IPS DF 6.9 (cell line): Measurements from ENCODE around the gene TDRD10.

Experiments used
- DNase-seq: peaks from one replicate; pipeline ENCODE4 v3.0.0-alpha.2; 2013; ENCODE audit warnings: low read depth, low spot score
- H3K27ac ChIP-seq: one replicate; pipeline ENCODE4 v1.5.1; 2013; ENCODE audit warnings: low read length, control low read depth
- H3K27me3 ChIP-seq: 2 replicates; pipeline ENCODE4 v1.6.1; 2013; ENCODE audit warnings: mild to moderate bottlenecking, low read length; ENCODE audit not compliant: control insufficient read depth, insufficient read depth
- H3K36me3 ChIP-seq: 2 replicates; pipeline ENCODE4 v1.6.1; 2013; ENCODE audit warnings: low read length; ENCODE audit not compliant: control insufficient read depth, insufficient read depth
- H3K4me1 ChIP-seq: 2 replicates; pipeline ENCODE4 v1.6.1; 2013; ENCODE audit warnings: low read length; ENCODE audit not compliant: control insufficient read depth, insufficient read depth
- H3K4me3 ChIP-seq: 2 replicates; pipeline ENCODE4 v1.5.1; 2013; ENCODE audit warnings: mild to moderate bottlenecking, low read length
- H3K9me3 ChIP-seq: 2 replicates; pipeline ENCODE4 v1.6.1; 2013; ENCODE audit warnings: low read length, inconsistent platforms; ENCODE audit not compliant: control insufficient read depth, insufficient read depth
- WGBS: extraction: QIAGEN DNeasy Blood & Tissue Kit; methylation state at CpG from one replicate; pipeline ENCODE4 v1.1.7; 2013; ENCODE audit warnings: mixed read lengths, missing lambda C conversion rate; ENCODE audit not compliant: insufficient read length, insufficient coverage; 5-methylcytosine and 5-hydroxymethylcytosine counted together

The TDRD10 gene

GRCh38 chr1:154578058-154578418 is 76.0 kb downstream of the TDRD10 start:
- Histone ChIP-seq H3K4me3 (no peak overlapping the region), H3K27me3 (no peaks in the 10 kb centered on the region), H3K36me3 (peaks cover 24% of the 10 kb centered on the region; the same call in 1 of the 2 replicates), H3K4me1 (no peaks in the 10 kb centered on the region), H3K9me3 (no peaks in the 10 kb centered on the region), H3K27ac (no peak overlapping the region)
- no peak for DNase-seq
- WGBS, result no CpG with 5 or more reads among the region's 6 CpGs

DNA sequence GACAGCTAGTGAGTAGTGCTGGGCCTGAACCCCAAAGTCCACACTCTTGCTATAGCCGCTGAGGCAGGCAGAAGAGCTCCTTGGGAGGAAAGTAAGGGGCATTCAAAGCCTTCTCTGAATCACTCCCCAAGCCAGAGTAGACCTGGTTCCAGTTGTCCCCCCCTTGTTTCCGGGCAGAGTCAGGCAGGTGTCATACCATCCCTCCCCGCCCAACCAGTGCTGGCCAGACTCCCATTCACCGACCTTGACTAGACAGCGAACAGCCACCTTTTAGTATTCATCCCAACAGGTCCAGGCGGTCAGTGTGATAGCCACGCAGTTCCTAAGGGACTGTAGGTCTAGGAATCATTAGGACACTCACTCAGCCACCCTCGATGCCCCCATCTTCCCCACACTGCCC is 77.4 kb downstream of the TDRD10 start:
- Histone ChIP-seq H3K27me3 (no peaks in the 10 kb centered on the region), H3K4me3 (no peak overlapping the region), H3K36me3 (peaks cover 37% of the 10 kb centered on the region), H3K4me1 (no peaks in the 10 kb centered on the region), H3K9me3 (no peaks in the 10 kb centered on the region), H3K27ac (no peak overlapping the region)
- WGBS, result no CpG with 5 or more reads among the region's 8 CpGs
- no peak for DNase-seq

DNA sequence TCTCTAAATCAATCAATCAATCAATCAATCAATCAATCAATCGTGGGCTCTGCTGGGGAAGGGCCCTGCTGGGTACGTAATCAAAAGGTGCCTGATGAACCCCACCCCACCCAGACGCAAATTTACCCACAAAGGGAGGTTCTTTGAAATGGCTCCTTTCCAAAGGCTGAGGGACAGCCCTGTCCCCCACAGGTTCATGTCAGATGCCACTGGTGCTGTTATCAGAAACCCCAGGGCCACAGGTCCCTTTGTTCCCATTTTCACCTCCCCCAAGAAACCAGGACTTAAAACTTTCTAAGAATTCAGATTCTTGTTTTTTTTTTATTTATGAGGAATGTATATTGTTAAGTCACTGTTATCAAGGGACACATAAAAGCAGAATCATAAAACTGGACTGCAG is 79.7 kb downstream of the TDRD10 start:
- H3K27ac ChIP-seq, result no peak overlapping the region
- no peak overlapping the region for H3K4me3 ChIP-seq
- peaks cover 56% of the 10 kb centered on the region for H3K36me3 ChIP-seq
- no peaks in the 10 kb centered on the region for H3K9me3 ChIP-seq
- H3K27me3 ChIP-seq, result no peaks in the 10 kb centered on the region
- no CpG with 5 or more reads among the region's 3 CpGs for WGBS
- H3K4me1 ChIP-seq, result no peaks in the 10 kb centered on the region
- no peak for DNase-seq

- no peak overlapping the region for H3K4me3 ChIP-seq
- H3K4me1 ChIP-seq, result no peaks in the 10 kb centered on the region
- H3K27ac ChIP-seq, result no peak overlapping the region
- no peaks in the 10 kb centered on the region for H3K9me3 ChIP-seq
- no peak for DNase-seq
- H3K27me3 ChIP-seq, result no peaks in the 10 kb centered on the region
- WGBS, result no CpG with 5 or more reads among the region's 6 CpGs
- peaks cover 63% of the 10 kb centered on the region for H3K36me3 ChIP-seq
Observed at GRCh38 chr1:154582885-154583284, 80.9 kb downstream of the TDRD10 start.

- H3K27me3 ChIP-seq, result no peaks in the 10 kb centered on the region
- WGBS, result no CpG with 5 or more reads among the region's 9 CpGs
Observed at GRCh38 chr1:154583773-154584172, 81.8 kb downstream of the TDRD10 start.

GRCh38 chr1:154584267-154584994 is 82.4 kb downstream of the TDRD10 start:
- Histone ChIP-seq H3K4me3 (no peak overlapping the region), H3K9me3 (no peaks in the 10 kb centered on the region), H3K36me3 (peaks cover 67% of the 10 kb centered on the region), H3K4me1 (no peaks in the 10 kb centered on the region), H3K27ac (no peak overlapping the region), H3K27me3 (no peaks in the 10 kb centered on the region)
- no peak for DNase-seq
- WGBS, result no CpG with 5 or more reads among the region's 9 CpGs

More at GRCh38 chr1:154583773-154584172, 81.8 kb downstream of the TDRD10 start:
- H3K27ac ChIP-seq, result no peak overlapping the region
- H3K9me3 ChIP-seq, result no peaks in the 10 kb centered on the region
- H3K4me3 ChIP-seq, result no peak overlapping the region
- peaks cover 62% of the 10 kb centered on the region for H3K36me3 ChIP-seq
- H3K4me1 ChIP-seq, result no peaks in the 10 kb centered on the region
- DNase-seq, result no peak

- no CpG with 5 or more reads among the region's 10 CpGs for WGBS
- peaks cover 66% of the 10 kb centered on the region for H3K36me3 ChIP-seq
Observed at GRCh38 chr1:154586231-154586630, 84.2 kb downstream of the TDRD10 start.

GRCh38 chr1:154586641-154587040 is 84.6 kb downstream of the TDRD10 start:
- whole genome bisulfite sequencing, result no CpG with 5 or more reads among the region's 6 CpGs
- H3K36me3 ChIP-seq, result peaks cover 69% of the 10 kb centered on the region

More at GRCh38 chr1:154586231-154586630, 84.2 kb downstream of the TDRD10 start:
- no peaks in the 10 kb centered on the region for H3K9me3 ChIP-seq
- no peaks in the 10 kb centered on the region for H3K4me1 ChIP-seq
- no peak overlapping the region for H3K27ac ChIP-seq
- no peaks in the 10 kb centered on the region for H3K27me3 ChIP-seq
- no peak for DNase-seq
- no peak overlapping the region for H3K4me3 ChIP-seq

GRCh38 chr1:154589780-154590179 is 87.8 kb downstream of the TDRD10 start:
- Histone ChIP-seq H3K4me3 (no peak overlapping the region), H3K27me3 (no peaks in the 10 kb centered on the region), H3K27ac (no peak overlapping the region), H3K4me1 (no peaks in the 10 kb centered on the region), H3K9me3 (no peaks in the 10 kb centered on the region), H3K36me3 (peaks cover 46% of the 10 kb centered on the region)
- WGBS, result no CpG with 5 or more reads among the region's 10 CpGs
- DNase-seq, result no peak

More at GRCh38 chr1:154586641-154587040, 84.6 kb downstream of the TDRD10 start:
- no peak for DNase-seq
- Histone ChIP-seq H3K4me1 (no peaks in the 10 kb centered on the region), H3K27me3 (no peaks in the 10 kb centered on the region), H3K27ac (no peak overlapping the region), H3K9me3 (no peaks in the 10 kb centered on the region), H3K4me3 (no peak overlapping the region)

DNA sequence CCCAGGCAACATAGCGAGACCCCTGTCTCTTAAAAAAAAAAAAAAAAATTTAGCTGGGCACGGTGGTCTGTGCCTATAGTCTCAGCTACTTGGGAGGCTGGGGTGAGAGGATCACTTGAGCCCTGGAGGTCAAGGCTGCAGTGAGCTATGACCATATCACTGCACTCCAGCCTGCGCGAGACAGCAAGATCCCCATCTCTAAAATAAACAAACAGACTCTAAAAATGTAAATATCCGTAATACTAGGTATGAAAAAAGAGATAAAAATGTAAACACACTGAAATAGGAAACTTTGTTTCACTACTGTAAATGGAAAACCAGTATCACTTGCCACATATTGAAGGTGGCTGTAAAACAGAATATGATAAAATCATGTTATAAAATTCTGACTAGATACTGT is 88.7 kb downstream of the TDRD10 start:
- no peaks in the 10 kb centered on the region for H3K4me1 ChIP-seq

GRCh38 chr1:154591206-154591605 is 89.2 kb downstream of the TDRD10 start:
- Histone ChIP-seq H3K27ac (no peak overlapping the region), H3K27me3 (no peaks in the 10 kb centered on the region), H3K9me3 (no peaks in the 10 kb centered on the region), H3K36me3 (peaks cover 35% of the 10 kb centered on the region), H3K4me3 (no peak overlapping the region), H3K4me1 (no peaks in the 10 kb centered on the region)
- no peak for DNase-seq
- no CpG with 5 or more reads among the region's 7 CpGs for WGBS

More for the DNA sequence above, 88.7 kb downstream of the TDRD10 start:
- H3K27ac ChIP-seq, result no peak overlapping the region
- DNase-seq, result no peak
- H3K27me3 ChIP-seq, result no peaks in the 10 kb centered on the region
- no peak overlapping the region for H3K4me3 ChIP-seq
- peaks cover 37% of the 10 kb centered on the region for H3K36me3 ChIP-seq
- no CpG with 5 or more reads among the region's 5 CpGs for WGBS
- H3K9me3 ChIP-seq, result no peaks in the 10 kb centered on the region
